Measurements from ENCODE around the gene ABHD13. TPM values are rescaled to one million over a fixed set of nuclear protein-coding genes. Genes with fewer than 3 reads are reported as not detected.

Gene ABHD13
- total RNA-seq, 1 donor from 2014 or later = 6.8 TPM

DNA sequence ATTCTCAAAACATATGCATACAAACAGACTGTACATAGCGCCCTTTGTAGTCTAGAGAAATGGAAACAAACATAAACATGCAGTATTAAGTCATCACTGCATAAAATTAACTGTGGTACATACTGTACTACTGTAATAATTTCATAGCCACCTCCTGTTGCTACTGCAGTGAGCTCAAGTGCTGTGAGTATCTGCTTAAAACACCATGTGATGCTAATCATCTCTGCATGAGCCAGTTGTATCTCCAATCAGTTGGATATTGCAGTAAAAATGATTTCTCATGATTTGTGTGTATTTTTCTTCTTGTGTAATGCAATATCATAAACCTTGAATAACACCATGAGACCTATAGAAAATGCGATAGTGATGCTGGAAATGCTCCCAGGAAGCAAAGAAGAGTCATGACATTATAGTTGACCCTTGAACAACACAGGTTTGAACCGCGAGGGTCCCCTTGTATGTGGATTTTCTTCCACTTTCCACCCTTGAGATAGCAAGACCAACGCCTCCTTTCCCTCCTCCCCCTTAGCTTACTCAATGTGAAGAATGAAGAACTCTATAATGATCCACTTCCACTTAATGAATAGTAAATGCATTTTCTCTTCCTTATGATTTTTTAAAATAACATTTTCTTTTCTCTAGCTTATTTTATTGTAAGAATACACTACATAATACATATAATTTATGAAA lies 55.4 kb downstream of the ABHD13 start:
- H3K36me3 Mint-ChIP-seq (ENCODE audit: low read depth) = no peaks in the 10 kb centered on the region
- H3K27me3 Mint-ChIP-seq (ENCODE audit: low read depth) = no peaks in the 10 kb centered on the region
- no peak for DNase-seq (ENCODE audit: low spot score)
- intact Hi-C loops (cut with micrococcal nuclease) = no loop called here
- peaks cover 24% of the 10 kb centered on the region for H3K4me1 Mint-ChIP-seq (ENCODE audit: low read depth)
- no peaks in the 10 kb centered on the region for H3K9me3 Mint-ChIP-seq
- no peak overlapping the region for H3K4me3 Mint-ChIP-seq (ENCODE audit: low read depth)
- H3K27ac Mint-ChIP-seq = no peak overlapping the region

- Mint-ChIP-seq H3K4me1 (ENCODE audit: low read depth) (peaks cover 15% of the 10 kb centered on the region), H3K9me3 (no peaks in the 10 kb centered on the region), H3K4me3 (ENCODE audit: low read depth) (no peak overlapping the region), H3K36me3 (ENCODE audit: low read depth) (no peaks in the 10 kb centered on the region), H3K27ac (no peak overlapping the region), H3K27me3 (ENCODE audit: low read depth) (no peaks in the 10 kb centered on the region)
- no peak for DNase-seq (ENCODE audit: low spot score)
- intact Hi-C loops (cut with micrococcal nuclease) = no loop called here
These were observed 56.5 kb downstream of the ABHD13 start for GRCh38 chr13:108274718-108275117.

GRCh38 chr13:108276060-108276459 lies 57.9 kb downstream of the ABHD13 start:
- Mint-ChIP-seq H3K4me3 (ENCODE audit: low read depth) (no peak overlapping the region), H3K27me3 (ENCODE audit: low read depth) (no peaks in the 10 kb centered on the region), H3K4me1 (ENCODE audit: low read depth) (peaks cover 4% of the 10 kb centered on the region), H3K27ac (no peak overlapping the region), H3K9me3 (no peaks in the 10 kb centered on the region), H3K36me3 (ENCODE audit: low read depth) (no peaks in the 10 kb centered on the region)
- DNase-seq (ENCODE audit: low spot score) = no peak
- intact Hi-C loops (cut with micrococcal nuclease) = no loop called here

DNA sequence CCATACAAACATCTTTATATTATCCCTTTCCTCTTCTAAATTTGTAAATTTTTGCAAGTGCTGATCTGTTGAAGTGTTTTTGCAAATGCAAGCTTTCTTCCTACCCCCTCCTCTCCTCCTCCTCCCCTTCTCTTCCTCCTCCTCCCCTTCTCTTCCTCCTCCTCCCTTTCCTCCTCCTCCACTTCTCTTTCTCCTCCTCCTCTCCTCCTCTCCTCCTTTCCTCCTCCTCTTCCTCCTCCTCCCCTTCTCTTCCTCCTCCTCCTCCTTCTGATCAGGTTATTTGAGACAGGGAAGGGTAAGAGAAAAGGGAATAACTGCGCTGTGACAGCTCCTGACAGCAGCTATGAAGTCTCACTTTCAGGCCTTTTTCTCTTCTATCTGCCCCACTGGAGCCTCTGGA lies 60.3 kb downstream of the ABHD13 start:
- intact Hi-C loops (cut with micrococcal nuclease) = no loop called here
- H3K9me3 Mint-ChIP-seq = no peaks in the 10 kb centered on the region

GRCh38 chr13:108281901-108282300 lies 63.7 kb downstream of the ABHD13 start:
- H3K4me1 Mint-ChIP-seq (ENCODE audit: low read depth) = no peaks in the 10 kb centered on the region
- intact Hi-C loops (cut with micrococcal nuclease) = no loop called here
- H3K27me3 Mint-ChIP-seq (ENCODE audit: low read depth) = no peaks in the 10 kb centered on the region
- H3K27ac Mint-ChIP-seq = no peak overlapping the region
- H3K9me3 Mint-ChIP-seq = no peaks in the 10 kb centered on the region
- H3K36me3 Mint-ChIP-seq (ENCODE audit: low read depth) = no peaks in the 10 kb centered on the region
- no peak overlapping the region for H3K4me3 Mint-ChIP-seq (ENCODE audit: low read depth)
- DNase-seq (ENCODE audit: low spot score) = no peak

More for the DNA sequence above, 60.3 kb downstream of the ABHD13 start:
- no peaks in the 10 kb centered on the region for H3K36me3 Mint-ChIP-seq (ENCODE audit: low read depth)
- no peak for DNase-seq (ENCODE audit: low spot score)
- H3K27ac Mint-ChIP-seq = no peak overlapping the region
- H3K27me3 Mint-ChIP-seq (ENCODE audit: low read depth) = no peaks in the 10 kb centered on the region
- H3K4me1 Mint-ChIP-seq (ENCODE audit: low read depth) = no peaks in the 10 kb centered on the region
- H3K4me3 Mint-ChIP-seq (ENCODE audit: low read depth) = no peak overlapping the region

DNA sequence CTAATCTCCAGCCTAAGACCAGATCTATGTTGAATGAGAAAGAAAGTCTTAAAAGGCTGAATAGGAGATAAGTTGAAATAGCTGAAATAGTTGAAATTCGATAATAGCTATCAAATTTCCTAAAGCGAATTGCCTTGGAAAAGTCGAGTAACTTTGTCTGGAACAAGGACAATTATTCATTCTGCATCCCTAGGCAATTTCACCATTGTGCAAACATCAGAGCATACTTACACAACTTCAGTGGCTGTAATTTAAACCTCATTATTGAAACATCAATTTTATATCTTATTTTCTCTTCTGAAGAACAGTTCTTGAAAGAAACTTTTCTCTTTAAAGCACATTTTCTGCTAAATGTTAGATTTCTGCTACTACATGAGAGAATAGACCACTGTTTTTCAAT lies 64.9 kb downstream of the ABHD13 start:
- DNase-seq (ENCODE audit: low spot score) = no peak
- Mint-ChIP-seq H3K9me3 (no peaks in the 10 kb centered on the region), H3K4me1 (ENCODE audit: low read depth) (no peaks in the 10 kb centered on the region), H3K27ac (no peak overlapping the region), H3K36me3 (ENCODE audit: low read depth) (no peaks in the 10 kb centered on the region), H3K4me3 (ENCODE audit: low read depth) (no peak overlapping the region), H3K27me3 (ENCODE audit: low read depth) (no peaks in the 10 kb centered on the region)
- intact Hi-C loops (cut with micrococcal nuclease) = no loop called here

Other genes starting within 250 kb of the ABHD13 start
- 6.9 and 7.3 TPM in 2 replicates for gene LIG4, start 2.9 kb upstream of the ABHD13 start, total RNA-seq
- 1.1 and 1.7 TPM in 2 replicates for gene TNFSF13B, start 51.3 kb downstream of the ABHD13 start, total RNA-seq

Data from activated T-helper 2 cell treated with anti-CD3 and anti-CD28 coated beads, Interferon-gamma antibody, Interleukin-2, Interleukin-4, amounts not matched to agents 10 μg/mL and 5 μg/mL and 100 μg/mL, durations not matched to agents 14 hours and 24 hours and 36 hours (primary cell).